CD14-positive monocyte (primary cell): Measurements from ENCODE around the gene STH. TPM values are rescaled to one million over a fixed set of nuclear protein-coding genes. Genes with fewer than 3 reads are reported as not detected.

Source experiments
- DNase-seq, 3 donors: peaks; one replicate each; pipeline ENCODE4 v3.0.0-alpha.2; 2011 to 2022
- H2AFZ ChIP-seq: 2 replicates; pipeline ENCODE4 v1.6.0; 2012; ENCODE audit warnings: mild to moderate bottlenecking, low read depth, low read length, inconsistent platforms; ENCODE audit not compliant: insufficient read depth, poor library complexity, severe bottlenecking
- H3K27ac ChIP-seq, 2 donors: 1 replicate in 1 of 2; 2 replicates in 1 of 2; pipeline ENCODE4 v1.5.1; 2012 to 2013; ENCODE audit warnings: low read length in 2 of 2, control low read depth in 1 of 2, inconsistent platforms in 1 of 2, low read depth in 1 of 2, mild to moderate bottlenecking in 1 of 2
- H3K27me3 ChIP-seq, 2 donors: one replicate each; pipeline versions ENCODE4 v1.6.0 to v1.6.1; 2011 to 2013; ENCODE audit warnings: low read length in 2 of 2; ENCODE audit not compliant: control insufficient read depth in 2 of 2, insufficient read depth in 2 of 2
- H3K36me3 ChIP-seq, 2 donors: replicated peaks in 1 of 2; 1 replicate in 1 of 2; 2 replicates in 1 of 2; pipeline versions ENCODE4 v1.5.1 to v1.6.1; 2012 to 2013; ENCODE audit warnings: low read length in 2 of 2, control low read depth in 1 of 2, inconsistent platforms in 1 of 2, mild to moderate bottlenecking in 1 of 2; ENCODE audit not compliant: insufficient read depth in 2 of 2, control insufficient read depth in 1 of 2
- H3K4me1 ChIP-seq, 2 donors: 1 replicate in 1 of 2; 2 replicates in 1 of 2; pipeline versions ENCODE4 v1.5.1 to v1.6.1; 2012 to 2013; ENCODE audit warnings: low read length in 2 of 2, control low read depth in 1 of 2, inconsistent platforms in 1 of 2, mild to moderate bottlenecking in 1 of 2, moderate library complexity in 1 of 2; ENCODE audit not compliant: insufficient read depth in 2 of 2, control insufficient read depth in 1 of 2
- H3K4me2 ChIP-seq: replicated peaks from 2 replicates; pipeline ENCODE3; 2012; ENCODE audit warnings: low read length, moderate library complexity, mild to moderate bottlenecking; ENCODE audit not compliant: poor library complexity, severe bottlenecking; ENCODE audit errors: extremely low read depth
- H3K4me3 ChIP-seq, 3 experiments: fragments of 200-600 bp in 1 of 3; sonication (generic) in 1 of 3; replicated peaks in 1 of 3; 1 replicate in 2 of 3; 2 replicates in 1 of 3; pipeline ENCODE4 v1.5.1; 2011 to 2013; ENCODE audit warnings: low read length in 3 of 3, mild to moderate bottlenecking in 3 of 3, control low read depth in 2 of 3, low read depth in 2 of 3, inconsistent platforms in 1 of 3, moderate library complexity in 1 of 3
- H3K79me2 ChIP-seq: 2 replicates; pipeline ENCODE4 v1.6.0; 2012; ENCODE audit warnings: mild to moderate bottlenecking, control low read depth, inconsistent platforms, low read length, moderate library complexity; ENCODE audit not compliant: insufficient read depth
- H3K9ac ChIP-seq: 2 replicates; pipeline ENCODE4 v1.6.0; 2017; ENCODE audit warnings: low read length, mild to moderate bottlenecking; ENCODE audit not compliant: insufficient read depth, poor library complexity, severe bottlenecking
- H3K9me3 ChIP-seq, 2 donors: replicated peaks in 1 of 2; 1 replicate in 1 of 2; 2 replicates in 1 of 2; pipeline versions ENCODE4 v1.5.1 to v1.6.1; 2012 to 2013; ENCODE audit warnings: low read length in 2 of 2, control low read depth in 1 of 2; ENCODE audit not compliant: control insufficient read depth in 1 of 2, insufficient read depth in 1 of 2
- H4K20me1 ChIP-seq: 2 replicates; pipeline ENCODE4 v1.6.0; 2012; ENCODE audit warnings: mild to moderate bottlenecking, low read length, control low read depth, moderate library complexity; ENCODE audit not compliant: insufficient read depth
- H3K27ac Mint-ChIP-seq, 7 donors: one replicate each; pipeline ENCODE4 v1.8.0; 2020; ENCODE audit warnings: mild to moderate bottlenecking in 7 of 7, mixed read lengths in 7 of 7, moderate library complexity in 6 of 7, inconsistent platforms in 2 of 7
- H3K27me3 Mint-ChIP-seq, 3 donors: one replicate each; pipeline ENCODE4 v1.8.0; 2021 to 2022; ENCODE audit warnings: low read depth in 3 of 3, mild to moderate bottlenecking in 3 of 3, mixed read lengths in 3 of 3, moderate library complexity in 3 of 3, inconsistent platforms in 1 of 3
- H3K36me3 Mint-ChIP-seq, 2 donors: one replicate each; pipeline ENCODE4 v1.8.0; 2020; ENCODE audit warnings: mixed read lengths in 2 of 2, inconsistent platforms in 1 of 2, mild to moderate bottlenecking in 1 of 2
- H3K4me1 Mint-ChIP-seq: one replicate; pipeline ENCODE4 v1.8.0; 2020; ENCODE audit warnings: mild to moderate bottlenecking, mixed read lengths
- H3K4me3 Mint-ChIP-seq, 2 donors: one replicate each; pipeline ENCODE4 v1.8.0; 2020; ENCODE audit warnings: mild to moderate bottlenecking in 2 of 2, mixed read lengths in 2 of 2, moderate library complexity in 1 of 2
- H3K9me3 Mint-ChIP-seq, 7 donors: one replicate each; pipeline ENCODE4 v1.8.0; 2020 to 2022; ENCODE audit warnings: mixed read lengths in 7 of 7, mild to moderate bottlenecking in 6 of 7, moderate library complexity in 6 of 7, inconsistent platforms in 2 of 7
- WGBS: methylation state at CpG from one replicate; pipeline ENCODE4 v1.1.5; 2013; ENCODE audit warnings: missing lambda C conversion rate; ENCODE audit not compliant: insufficient coverage; 5-methylcytosine and 5-hydroxymethylcytosine counted together
- intact Hi-C, 2 donors: fragments of 100-400 bp; cut with micrococcal nuclease; formaldehyde crosslinking; loops; one replicate each; pipeline versions ENCODE4 v1.15.0 to v1.15.1; 2023
- polyA plus RNA-seq, 3 donors: library from polyadenylated mRNA; depleted of rRNA in 1 of 3; unstranded in 2 of 3; stranded (reverse) in 1 of 3; fragments of 300-500 nt in 2 of 3; fragments of >200 nt in 1 of 3; fragmentation: Illumina TruSeq in 2 of 3; gene quantifications; 1 replicate in 2 of 3; 2 replicates in 1 of 3; pipeline ENCODE4 v1.2.3, GENCODE V29; 2012 to 2021
- TF ChIP-seq, protein P1 (sequence below): fragments of 200-600 bp; IDR thresholded peaks from one replicate; pipeline ENCODE4 v1.8.0; 2022; ENCODE audit warnings: antibody characterized with exemption, mild to moderate bottlenecking

The STH gene
- polyA plus RNA-seq, 3 donors, result not detected

DNA sequence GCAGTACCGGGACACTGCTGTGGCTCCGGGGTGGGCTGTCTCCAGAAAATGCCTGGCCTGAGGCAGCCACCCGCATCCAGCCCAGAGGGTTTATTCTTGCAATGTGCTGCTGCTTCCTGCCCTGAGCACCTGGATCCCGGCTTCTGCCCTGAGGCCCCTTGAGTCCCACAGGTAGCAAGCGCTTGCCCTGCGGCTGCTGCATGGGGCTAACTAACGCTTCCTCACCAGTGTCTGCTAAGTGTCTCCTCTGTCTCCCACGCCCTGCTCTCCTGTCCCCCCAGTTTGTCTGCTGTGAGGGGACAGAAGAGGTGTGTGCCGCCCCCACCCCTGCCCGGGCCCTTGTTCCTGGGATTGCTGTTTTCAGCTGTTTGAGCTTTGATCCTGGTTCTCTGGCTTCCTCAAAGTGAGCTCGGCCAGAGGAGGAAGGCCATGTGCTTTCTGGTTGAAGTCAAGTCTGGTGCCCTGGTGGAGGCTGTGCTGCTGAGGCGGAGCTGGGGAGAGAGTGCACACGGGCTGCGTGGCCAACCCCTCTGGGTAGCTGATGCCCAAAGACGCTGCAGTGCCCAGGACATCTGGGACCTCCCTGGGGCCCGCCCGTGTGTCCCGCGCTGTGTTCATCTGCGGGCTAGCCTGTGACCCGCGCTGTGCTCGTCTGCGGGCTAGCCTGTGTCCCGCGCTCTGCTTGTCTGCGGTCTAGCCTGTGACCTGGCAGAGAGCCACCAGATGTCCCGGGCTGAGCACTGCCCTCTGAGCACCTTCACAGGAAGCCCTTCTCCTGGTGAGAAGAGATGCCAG is 12.9 kb downstream of the STH start:
- Histone ChIP-seq H3K4me1 (no peaks in the 10 kb centered on the region), H3K79me2 (no peaks in the 10 kb centered on the region), H4K20me1 (no peaks in the 10 kb centered on the region), H3K27ac (no peak overlapping the region), H3K27me3 (no peaks in the 10 kb centered on the region), H3K9ac (no peak overlapping the region), H2AFZ (no peak overlapping the region), H3K36me3 (no peaks in the 10 kb centered on the region), H3K4me3 (no peak overlapping the region), H3K4me2 (no peak overlapping the region), H3K9me3 (no peaks in the 10 kb centered on the region)
- peaks cover 4 to 15% (median 10%) of the 10 kb centered on the region in 3 donors for H3K27me3 Mint-ChIP-seq
- H3K4me3 Mint-ChIP-seq, result no peak overlapping the region
- 94% methylated on average over 26 of the region's 28 CpGs for WGBS
- no peaks in the 10 kb centered on the region for H3K9me3 Mint-ChIP-seq
- H3K4me1 Mint-ChIP-seq, result no peaks in the 10 kb centered on the region
- DNase-seq, result no peak
- no peaks in the 10 kb centered on the region for H3K36me3 Mint-ChIP-seq
- TF ChIP-seq, protein P1, sequence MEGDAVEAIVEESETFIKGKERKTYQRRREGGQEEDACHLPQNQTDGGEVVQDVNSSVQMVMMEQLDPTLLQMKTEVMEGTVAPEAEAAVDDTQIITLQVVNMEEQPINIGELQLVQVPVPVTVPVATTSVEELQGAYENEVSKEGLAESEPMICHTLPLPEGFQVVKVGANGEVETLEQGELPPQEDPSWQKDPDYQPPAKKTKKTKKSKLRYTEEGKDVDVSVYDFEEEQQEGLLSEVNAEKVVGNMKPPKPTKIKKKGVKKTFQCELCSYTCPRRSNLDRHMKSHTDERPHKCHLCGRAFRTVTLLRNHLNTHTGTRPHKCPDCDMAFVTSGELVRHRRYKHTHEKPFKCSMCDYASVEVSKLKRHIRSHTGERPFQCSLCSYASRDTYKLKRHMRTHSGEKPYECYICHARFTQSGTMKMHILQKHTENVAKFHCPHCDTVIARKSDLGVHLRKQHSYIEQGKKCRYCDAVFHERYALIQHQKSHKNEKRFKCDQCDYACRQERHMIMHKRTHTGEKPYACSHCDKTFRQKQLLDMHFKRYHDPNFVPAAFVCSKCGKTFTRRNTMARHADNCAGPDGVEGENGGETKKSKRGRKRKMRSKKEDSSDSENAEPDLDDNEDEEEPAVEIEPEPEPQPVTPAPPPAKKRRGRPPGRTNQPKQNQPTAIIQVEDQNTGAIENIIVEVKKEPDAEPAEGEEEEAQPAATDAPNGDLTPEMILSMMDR, result no peak
- intact Hi-C loops, result no loop called here
- no peak overlapping the region for H3K27ac Mint-ChIP-seq

DNA sequence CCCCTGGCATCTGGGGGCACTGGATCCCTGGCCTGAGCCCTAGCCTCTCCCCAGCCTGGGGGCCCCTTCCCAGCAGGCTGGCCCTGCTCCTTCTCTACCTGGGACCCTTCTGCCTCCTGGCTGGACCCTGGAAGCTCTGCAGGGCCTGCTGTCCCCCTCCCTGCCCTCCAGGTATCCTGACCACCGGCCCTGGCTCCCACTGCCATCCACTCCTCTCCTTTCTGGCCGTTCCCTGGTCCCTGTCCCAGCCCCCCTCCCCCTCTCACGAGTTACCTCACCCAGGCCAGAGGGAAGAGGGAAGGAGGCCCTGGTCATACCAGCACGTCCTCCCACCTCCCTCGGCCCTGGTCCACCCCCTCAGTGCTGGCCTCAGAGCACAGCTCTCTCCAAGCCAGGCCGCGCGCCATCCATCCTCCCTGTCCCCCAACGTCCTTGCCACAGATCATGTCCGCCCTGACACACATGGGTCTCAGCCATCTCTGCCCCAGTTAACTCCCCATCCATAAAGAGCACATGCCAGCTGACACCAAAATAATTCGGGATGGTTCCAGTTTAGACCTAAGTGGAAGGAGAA is 13.5 kb downstream of the STH start:
- intact Hi-C loops, result no loop called here
- 100% methylated on average over 6 of the region's 11 CpGs for WGBS
- no peaks in the 10 kb centered on the region for H3K9me3 Mint-ChIP-seq

More for the DNA sequence above, 13.5 kb downstream of the STH start:
- TF ChIP-seq, protein P1, result no peak
- Mint-ChIP-seq H3K36me3 (no peaks in the 10 kb centered on the region), H3K4me3 (no peak overlapping the region), H3K27ac (no peak overlapping the region), H3K27me3 (peaks cover 4 to 15% (median 10%) of the 10 kb centered on the region in 3 donors), H3K4me1 (no peaks in the 10 kb centered on the region)
- no peak overlapping the region for H3K4me3 ChIP-seq
- no peak overlapping the region for H3K9ac ChIP-seq
- H2AFZ ChIP-seq, result no peak overlapping the region
- H4K20me1 ChIP-seq, result no peaks in the 10 kb centered on the region
- H3K27me3 ChIP-seq, result no peaks in the 10 kb centered on the region
- DNase-seq, result no peak
- no peaks in the 10 kb centered on the region for H3K36me3 ChIP-seq
- no peak overlapping the region for H3K4me2 ChIP-seq
- H3K9me3 ChIP-seq, result no peaks in the 10 kb centered on the region
- H3K79me2 ChIP-seq, result no peaks in the 10 kb centered on the region
- H3K27ac ChIP-seq, result no peak overlapping the region
- H3K4me1 ChIP-seq, result no peaks in the 10 kb centered on the region
